ENCODE data around the gene PITPNB.

The PITPNB gene

DNA sequence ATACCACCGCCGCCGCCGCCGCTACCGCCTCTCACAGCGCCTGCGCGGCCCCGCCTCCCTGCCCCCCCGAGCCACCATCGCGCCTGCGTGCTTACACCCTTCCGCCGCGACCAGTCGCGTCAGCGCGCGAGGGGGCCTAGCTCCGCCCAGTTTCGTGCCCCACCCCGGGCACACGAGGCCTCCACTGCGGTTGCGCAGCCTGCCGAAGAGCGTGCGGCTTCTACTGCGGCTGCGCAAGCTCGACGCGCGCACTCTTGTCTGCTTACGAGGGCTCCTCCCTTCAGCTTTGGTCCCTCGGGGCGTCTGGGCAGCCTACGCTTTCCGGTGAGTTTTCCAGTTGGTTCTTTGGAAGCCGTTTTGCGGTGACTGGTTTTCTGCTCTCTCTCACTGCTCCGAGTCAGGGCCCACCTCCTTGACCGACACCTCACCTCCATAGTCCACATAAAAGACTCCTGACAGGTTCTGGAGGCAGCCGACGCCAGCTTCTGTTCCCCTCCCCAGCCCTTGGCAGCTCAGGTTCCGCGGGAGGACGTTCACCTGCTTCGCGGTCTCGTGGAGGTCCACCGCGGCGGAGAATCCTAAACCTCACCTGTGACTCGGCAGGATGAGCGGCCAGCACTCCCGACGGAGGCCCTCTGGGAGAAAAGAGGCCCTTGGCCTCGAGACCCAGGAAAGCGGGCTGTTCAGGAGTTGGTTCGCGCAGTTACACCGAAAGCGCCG lies at the start of gene PITPNB:
Gene PITPNB, minus strand, starts transcription at position 35 of the 720 bp plus-strand sequence. CDS start 65 bp downstream, outside the sequence.
- intact Hi-C loops (cut with DNase I) = loop anchor here (5.0 kb wide), 1 partner anchor 37 kb away; no protein-coding TSS in a partner anchor
- DNase-seq = peak; percentile 76 to 98 (median 94)

DNA sequence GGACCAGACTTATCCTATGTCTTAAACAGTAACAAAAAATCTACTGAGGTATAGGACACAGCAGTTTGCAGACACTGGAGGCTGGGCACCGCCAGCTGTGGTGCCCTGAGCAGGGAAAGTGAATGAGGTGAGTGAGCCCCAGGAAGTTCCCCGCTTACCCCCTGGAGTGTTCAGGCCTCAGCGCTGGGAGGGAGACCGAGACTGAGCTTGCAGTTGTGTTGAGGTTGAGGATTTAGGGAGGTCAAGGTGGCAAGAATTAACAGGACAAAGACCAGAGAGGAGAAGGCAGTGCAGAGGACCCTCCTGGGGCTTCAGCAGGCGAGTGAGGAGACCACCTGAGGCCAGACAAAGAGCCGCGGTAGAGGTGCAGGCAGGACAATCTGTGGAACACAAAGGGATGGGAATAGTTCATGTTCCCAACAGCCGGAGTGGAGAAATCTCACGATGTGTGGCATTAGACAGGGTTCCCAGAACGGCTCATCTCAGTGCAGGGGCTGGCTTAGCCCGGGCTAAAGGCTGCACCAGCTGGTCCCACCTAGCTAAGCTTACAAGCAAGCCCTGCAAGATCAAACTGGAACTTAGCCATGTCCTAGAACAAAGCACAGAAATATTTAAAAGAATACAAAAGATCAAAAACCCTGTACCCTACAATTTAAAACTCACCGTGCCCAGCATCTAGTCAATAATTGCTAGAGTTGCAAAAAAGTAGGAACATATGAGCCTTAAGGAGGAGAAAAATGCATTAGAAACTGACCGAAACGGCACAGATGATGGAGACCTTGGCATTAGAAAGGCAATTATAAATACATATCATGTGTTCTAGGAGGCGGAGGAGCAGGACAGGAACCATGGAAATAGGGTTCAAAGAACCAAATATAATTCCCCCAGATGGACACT lies 47.4 kb upstream of the PITPNB start:
- DNase-seq = no peak
- intact Hi-C loops (cut with DNase I) = no loop called here

DNA sequence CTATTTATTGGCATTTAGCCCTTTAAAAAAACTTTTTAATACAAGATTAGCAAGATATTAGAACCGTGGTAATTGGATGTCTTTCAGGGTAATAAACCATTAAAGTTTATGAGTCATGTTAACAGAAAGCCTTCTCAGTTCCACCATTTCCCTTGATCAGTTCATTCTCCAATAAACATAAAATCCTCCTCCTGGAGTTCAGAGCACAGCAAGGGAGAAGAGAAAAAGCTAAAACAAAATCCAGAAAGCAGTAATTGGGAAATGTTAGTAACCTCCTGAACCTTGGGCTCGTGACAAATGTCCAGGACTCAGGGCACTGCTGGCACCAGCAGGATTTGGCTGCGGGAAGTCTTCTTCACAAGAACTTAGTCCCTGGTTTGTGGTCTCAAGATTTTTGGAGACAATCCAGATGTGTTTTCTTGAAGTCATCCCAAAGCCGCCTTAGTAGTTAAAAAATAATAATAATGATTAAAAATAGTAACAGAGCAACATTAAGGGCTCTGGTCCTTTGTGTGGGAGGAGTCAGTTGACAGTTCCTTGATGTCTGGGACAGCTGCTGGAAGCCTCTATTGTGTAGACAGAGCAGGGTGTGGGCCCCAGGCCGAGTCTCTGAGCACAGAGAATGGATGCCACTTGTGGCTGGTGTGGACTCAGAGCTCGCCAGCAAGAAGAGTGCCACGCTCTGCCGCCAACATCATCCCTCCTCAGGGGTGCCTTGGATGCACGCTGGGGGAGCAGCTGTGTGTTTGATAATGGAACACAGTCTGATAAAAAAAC lies 43.4 kb upstream of the PITPNB start:
- intact Hi-C loops (cut with DNase I) = no loop called here
- peak in 9 of 42 donors; percentile 7 to 59 (median 24) for DNase-seq

DNA sequence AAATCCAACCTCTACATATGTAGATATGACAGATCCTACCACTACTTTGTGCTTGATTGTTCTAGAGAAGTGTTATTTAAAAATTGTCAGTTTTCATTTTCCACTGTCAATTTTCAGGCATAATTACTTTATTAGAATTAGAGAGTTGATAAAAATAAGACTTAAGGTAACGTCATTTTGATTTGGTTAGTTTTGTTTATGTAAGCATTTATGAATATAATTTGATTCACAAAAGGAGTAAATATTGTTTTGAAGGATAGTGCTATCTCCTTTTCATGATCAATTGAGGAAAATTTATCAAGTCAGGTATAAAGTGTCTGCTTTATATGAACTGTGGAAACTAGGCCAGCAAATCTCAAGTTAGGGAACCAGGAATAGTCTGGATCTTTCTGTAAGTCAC lies 42.6 kb upstream of the PITPNB start:
- intact Hi-C loops (cut with DNase I) = no loop called here

DNA sequence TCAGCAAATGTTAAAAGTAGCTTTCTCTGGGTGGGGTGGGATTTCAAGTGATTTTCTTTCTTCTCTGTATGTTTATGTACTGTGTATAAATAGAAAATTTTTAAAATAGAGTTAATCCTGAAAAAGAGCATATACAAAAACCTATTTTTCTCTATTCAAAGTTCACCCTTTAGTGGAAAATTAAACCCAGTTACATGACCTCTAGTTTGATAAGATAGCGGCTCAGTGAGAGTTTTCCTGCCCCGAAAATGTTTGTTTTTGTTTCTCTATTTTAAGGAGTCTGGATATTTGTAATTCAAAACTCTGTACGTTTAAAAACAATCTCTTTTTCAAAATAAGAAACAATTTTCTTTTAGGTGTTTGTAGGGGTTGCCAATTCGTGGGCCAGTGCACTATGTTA lies 42.1 kb upstream of the PITPNB start:
- DNase-seq = no peak
- intact Hi-C loops (cut with DNase I) = no loop called here

More for the DNA sequence above, 42.6 kb upstream of the PITPNB start:
- DNase-seq = no peak

DNA sequence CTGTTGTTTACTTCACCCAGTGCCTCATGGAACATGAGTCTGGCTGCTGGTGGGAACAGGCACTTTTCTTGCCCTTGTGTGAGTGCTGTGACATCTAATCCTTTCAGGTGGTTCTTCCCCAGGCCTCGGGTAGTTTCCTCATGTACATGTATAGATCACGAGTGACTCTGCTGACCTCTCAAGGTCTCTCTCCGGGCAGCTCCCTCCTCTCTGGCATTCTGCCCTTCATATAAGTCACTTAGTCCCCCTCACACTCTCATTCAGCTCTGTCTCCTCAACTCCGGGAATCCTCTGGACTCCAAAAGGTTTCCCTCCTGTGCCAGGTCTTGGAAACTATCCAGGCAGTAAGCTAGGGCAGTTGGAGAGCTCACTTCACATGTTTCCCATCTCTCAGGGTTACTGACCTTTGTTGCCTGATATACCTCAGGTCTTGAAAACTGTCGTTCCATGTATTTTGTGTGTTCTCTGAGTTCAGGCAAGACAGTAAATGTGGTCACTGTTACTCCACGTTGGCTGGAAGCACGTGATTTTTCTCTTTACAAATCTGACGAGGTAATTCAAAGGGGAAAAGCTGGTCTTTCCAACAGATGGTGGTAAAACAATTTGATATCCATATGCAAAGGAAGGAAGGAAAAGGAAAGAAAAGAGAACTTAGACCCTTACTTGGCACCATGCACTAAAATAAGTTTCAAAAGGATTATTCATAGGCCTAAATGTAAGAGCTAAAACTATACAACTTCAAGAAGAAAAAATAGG lies 40.5 kb upstream of the PITPNB start:
- intact Hi-C loops (cut with DNase I) = no loop called here
- no peak for DNase-seq

DNA sequence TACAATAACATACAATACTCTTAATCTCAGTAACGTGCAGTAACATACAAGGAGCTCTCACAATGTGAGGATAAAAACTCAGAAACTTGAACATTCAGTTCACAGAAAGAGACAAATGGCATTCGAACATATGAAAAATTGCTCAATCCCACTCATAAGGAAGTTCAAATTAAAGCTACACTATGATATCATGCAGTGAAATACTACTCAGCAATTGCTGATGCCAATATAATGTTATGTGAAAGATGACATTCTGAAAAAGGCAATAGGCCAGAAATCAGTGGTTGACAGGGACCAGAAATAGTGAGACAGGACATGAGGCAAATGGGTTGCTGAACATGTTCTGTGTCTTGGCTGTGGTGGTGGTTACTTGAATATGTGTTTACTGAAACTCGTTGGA lies 33.7 kb upstream of the PITPNB start:
- intact Hi-C loops (cut with DNase I) = no loop called here

DNA sequence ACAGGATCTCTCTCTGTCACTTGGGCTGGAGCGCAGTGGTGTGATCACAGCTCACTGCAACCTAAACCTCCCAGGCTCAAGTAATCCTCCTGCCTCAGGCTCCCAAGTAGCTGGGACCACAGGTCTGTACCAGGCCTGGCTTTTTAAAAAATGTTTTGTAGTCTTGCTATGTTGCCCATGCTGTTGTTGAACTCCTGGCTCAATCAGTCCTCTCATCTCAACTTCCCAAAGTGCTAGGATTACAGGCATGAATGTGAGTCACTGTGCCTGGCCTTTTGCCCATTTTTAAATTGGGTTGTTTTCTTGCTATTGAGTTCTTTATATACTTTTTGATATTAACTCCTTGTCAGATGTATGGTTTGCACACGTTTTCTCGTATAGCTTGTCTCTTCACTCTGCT lies 33.0 kb upstream of the PITPNB start:
- DNase-seq = no peak
- intact Hi-C loops (cut with DNase I) = no loop called here

More for the DNA sequence above, 33.7 kb upstream of the PITPNB start:
- no peak for DNase-seq

DNA sequence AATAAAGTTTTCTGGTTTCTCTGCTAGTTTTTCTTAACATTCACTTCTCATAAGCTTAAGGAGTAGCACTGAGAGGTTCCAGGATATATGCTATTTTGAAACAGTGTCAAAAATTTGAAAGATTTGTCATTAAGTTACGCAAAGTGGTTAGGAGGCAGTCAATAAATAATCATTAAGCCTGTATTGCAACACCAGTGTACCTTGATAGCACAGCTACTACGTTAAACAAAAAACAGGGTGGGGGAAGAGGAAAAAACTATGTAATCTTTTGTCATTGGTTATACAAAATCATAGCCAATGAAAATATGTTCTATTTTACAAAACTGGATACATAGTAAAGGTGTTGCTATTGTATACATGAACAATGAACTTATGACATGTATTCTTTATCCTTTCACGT lies 30.4 kb upstream of the PITPNB start:
- intact Hi-C loops (cut with DNase I) = no loop called here
- no peak for DNase-seq

DNA sequence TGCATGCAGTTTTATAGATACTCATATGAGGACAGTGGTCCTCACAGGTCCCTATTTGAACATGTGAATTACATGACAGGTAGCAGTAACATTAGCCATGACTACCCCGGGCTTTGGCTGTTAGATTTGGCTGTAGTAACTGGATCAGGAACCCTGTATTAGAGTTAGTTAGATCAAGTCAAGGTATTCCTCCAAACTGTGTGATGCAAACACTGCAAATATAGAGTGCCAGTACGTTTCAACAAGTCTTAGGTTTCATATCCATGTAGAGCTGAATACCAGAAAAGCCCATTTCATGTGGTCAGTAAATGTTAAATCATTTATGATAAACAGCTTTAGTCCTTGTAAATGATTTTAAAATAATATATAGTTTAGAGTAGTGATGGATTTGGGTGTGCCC lies 29.5 kb upstream of the PITPNB start:
- intact Hi-C loops (cut with DNase I) = no loop called here
- DNase-seq = no peak

DNA sequence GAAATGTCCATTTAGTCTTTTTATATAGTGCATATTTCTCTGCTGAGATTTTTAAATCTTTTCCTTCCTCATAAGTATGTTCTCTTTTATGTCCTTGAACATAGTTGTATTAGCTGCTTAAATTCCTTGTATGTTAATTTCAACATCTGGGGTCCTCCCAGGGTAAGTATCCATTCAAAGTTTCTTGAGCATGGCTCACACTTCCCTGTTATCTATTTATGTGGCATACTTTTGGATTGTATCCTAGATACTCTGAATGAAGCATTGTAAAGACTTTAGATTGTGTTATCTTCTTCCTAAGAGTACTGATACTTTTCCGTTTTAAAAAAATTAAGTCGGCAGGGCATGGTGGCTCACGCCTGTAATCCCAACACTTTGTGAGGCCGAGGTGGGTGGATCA lies 28.4 kb upstream of the PITPNB start:
- DNase-seq = no peak
- intact Hi-C loops (cut with DNase I) = no loop called here

DNA sequence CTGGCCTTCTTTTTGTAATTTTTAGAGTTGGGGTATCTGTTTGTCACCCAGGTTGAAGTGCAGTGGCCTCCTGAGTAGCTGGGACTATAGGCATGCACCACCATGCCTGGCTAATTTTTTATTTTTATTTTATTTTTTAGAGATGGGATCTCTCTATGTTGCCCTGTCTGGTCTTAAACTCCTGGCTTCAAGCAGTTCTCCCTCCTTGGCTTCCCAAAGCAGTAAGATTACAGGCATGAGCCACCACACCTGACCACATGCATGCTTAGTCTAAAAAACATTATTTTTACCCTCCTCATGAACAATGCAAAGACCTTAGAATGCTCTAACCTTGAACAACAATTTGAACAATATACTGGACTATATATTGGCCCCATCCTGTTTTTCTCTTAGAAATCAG lies 22.1 kb upstream of the PITPNB start:
- no peak for DNase-seq
- intact Hi-C loops (cut with DNase I) = no loop called here

DNA sequence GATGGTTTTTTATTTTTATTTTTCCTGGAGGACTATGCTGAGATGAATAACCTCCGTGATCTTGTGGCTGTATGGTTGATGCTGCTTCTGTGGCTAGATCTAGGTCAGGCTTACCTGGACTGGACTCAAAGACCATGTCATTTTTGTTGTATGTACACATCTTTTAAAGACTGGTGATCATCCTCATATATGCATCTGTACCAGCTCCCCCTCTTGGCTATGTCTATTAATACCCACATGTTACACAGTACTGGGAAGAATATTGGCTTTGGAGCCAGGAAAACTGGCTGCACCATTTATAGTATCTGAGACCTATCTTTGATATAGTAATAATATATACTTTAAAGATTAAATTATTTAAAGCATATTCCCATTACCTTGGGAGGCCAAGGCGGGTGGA lies 18.4 kb upstream of the PITPNB start:
- intact Hi-C loops (cut with DNase I) = no loop called here
- no peak for DNase-seq

DNA sequence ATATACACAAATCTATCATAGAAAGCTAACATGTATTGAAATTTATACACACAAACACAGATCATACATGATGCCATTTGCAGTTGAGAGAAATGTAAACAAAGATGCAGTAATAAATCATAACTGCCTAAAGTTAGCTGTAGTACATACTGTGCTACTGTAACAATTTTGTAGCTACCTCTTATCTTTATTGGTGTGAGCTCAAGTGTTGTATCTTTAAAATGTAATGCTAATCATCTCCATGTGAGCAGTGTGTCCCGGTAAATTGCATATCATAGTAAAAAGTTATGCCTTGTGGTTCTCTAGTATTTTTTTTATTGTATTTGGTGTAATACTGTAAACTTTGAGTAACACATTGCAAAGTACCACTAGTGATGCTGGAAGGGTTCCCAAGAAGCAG lies 16.8 kb upstream of the PITPNB start:
- intact Hi-C loops (cut with DNase I) = no loop called here
- no peak for DNase-seq

DNA sequence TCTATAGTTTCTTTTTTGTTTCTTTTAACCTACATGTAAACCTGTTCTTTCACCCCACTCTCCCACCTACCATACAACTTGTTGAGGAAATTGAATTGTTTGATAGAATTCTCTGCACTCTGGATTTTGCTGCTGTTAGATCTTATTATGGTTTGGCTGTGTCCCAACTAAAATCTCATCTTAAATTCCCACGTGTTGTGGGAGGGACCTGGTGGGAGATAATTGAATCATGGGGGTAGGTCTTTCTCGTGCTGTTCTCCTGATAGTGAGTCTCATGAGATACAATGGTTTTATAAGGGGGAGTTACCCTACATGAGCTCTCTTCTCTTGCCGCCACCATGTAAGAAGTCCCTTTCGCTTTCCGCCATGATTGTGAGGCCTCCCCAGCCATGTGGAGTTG lies 15.0 kb upstream of the PITPNB start:
- no peak for DNase-seq
- intact Hi-C loops (cut with DNase I) = no loop called here

DNA sequence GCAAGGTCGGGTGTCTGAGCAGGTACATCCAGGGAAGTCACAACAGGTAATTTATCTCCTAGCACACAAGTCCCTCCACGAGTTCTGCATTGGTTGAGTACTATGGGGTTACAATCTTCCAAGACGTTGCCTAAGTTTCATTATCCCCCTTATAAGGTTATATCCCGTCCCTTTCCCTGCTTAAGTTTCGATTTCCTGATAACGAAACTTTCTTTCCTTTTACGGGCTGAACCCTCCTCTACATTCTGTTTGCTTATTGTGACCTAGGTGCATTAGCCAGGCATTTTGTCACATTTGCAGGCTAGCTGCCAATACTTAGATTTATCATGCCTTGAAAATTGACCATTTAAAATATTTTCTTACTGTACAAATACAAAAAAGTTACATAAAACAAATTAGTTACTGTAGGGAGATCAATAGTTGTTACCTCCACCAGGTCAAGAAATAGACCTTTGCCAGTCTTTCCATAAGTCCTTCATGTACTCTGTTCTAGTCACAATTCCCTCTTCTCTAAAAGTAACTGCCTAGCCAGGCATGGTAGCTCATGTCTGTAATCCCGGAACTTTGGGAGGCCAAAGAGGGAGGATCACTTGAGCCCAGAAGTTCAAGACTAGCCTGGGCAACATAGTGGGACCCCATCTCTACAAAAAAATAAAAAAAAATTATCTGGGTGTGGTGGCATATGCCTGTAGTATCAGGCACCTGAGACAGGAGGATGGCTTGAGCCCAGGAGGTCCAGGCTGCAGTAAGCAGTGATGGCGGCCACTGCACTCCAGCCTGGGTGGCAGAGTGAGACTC lies 14.3 kb upstream of the PITPNB start:
- intact Hi-C loops (cut with DNase I) = no loop called here
- no peak for DNase-seq

DNA sequence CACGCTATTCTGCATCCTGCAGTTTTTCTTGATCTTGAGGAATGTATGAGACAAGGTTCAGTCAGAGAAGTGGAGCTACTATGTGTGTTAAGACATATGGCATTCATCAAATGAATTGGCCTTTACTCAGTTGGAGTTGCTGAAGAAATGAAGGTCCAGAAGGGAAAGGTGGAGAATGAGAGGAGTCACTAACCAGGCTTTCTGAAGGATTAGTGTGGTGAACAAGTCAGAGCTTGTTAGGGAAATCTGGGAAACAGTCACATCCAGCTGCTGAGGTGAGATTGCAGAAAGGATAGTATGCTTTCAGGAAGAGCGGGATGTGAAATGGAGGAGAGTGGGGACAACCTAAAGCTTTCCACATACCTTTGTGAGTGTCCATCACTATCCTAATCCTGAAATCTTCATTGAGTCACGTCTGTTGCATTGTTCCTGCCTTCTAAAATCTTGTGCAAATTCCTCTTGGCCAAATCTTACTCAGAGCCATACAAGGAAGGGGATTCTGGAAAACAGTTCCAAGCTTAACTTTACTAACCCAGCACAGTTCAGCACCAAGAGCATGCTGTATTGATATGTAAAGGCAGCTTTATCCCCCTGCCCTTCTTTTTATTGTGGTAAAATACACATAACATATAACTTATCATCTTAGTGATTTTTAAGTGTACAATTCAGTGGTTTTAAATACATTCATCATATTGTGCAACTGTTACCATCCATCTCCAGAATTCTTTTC lies 11.4 kb upstream of the PITPNB start:
- intact Hi-C loops (cut with DNase I) = no loop called here
- no peak for DNase-seq

Measured in head of caudate nucleus (tissue), 42 donors.